Measurements from ENCODE around the gene SLC39A2.
"Not testable (repeated sequence)": the region's sequence is repeated elsewhere in the genome, so short reads cannot be mapped to it uniquely, and the experiment has no call there.

SLC39A2 gene

GRCh38 chr14:21036751-21037150, 37.7 kb downstream of the SLC39A2 start:
- H3K9me3 Mint-ChIP-seq, result no peaks in the 10 kb centered on the region
- no peak for DNase-seq

GRCh38 chr14:21037156-21037555, 38.1 kb downstream of the SLC39A2 start:
- DNase-seq, result no peak
- Mint-ChIP-seq H3K36me3 (ENCODE audit: low read depth) (no peaks in the 10 kb centered on the region), H3K9me3 (no peaks in the 10 kb centered on the region), H3K4me1 (peaks cover 54% of the 10 kb centered on the region), H3K27me3 (ENCODE audit: low read depth, poor library complexity) (peaks cover 19% of the 10 kb centered on the region), H3K27ac (no peak overlapping the region), H3K4me3 (no peak overlapping the region)
- no peak for TF ChIP-seq CTCF (IDR thresholded peaks at IDR 0.05)

More at GRCh38 chr14:21036751-21037150, 37.7 kb downstream of the SLC39A2 start:
- no peaks in the 10 kb centered on the region for H3K36me3 Mint-ChIP-seq (ENCODE audit: low read depth)
- H3K27me3 Mint-ChIP-seq (ENCODE audit: low read depth, poor library complexity), result peaks cover 19% of the 10 kb centered on the region
- H3K4me3 Mint-ChIP-seq, result no peak overlapping the region
- TF ChIP-seq CTCF (IDR thresholded peaks at IDR 0.05), result no peak
- peaks cover 56% of the 10 kb centered on the region for H3K4me1 Mint-ChIP-seq
- no peak overlapping the region for H3K27ac Mint-ChIP-seq

- peaks cover 61% of the 10 kb centered on the region for H3K4me1 Mint-ChIP-seq
- no peaks in the 10 kb centered on the region for H3K36me3 Mint-ChIP-seq (ENCODE audit: low read depth)
- no peaks in the 10 kb centered on the region for H3K9me3 Mint-ChIP-seq
- H3K4me3 Mint-ChIP-seq, result no peak overlapping the region
- no peak for TF ChIP-seq CTCF (IDR thresholded peaks at IDR 0.05)
- DNase-seq, result no peak
- peak overlapping the region; percentile 75 for H3K27ac Mint-ChIP-seq
- peaks cover 19% of the 10 kb centered on the region for H3K27me3 Mint-ChIP-seq (ENCODE audit: low read depth, poor library complexity)
Measured at GRCh38 chr14:21038441-21039422, 39.6 kb downstream of the SLC39A2 start.

GRCh38 chr14:21039585-21040369, 40.7 kb downstream of the SLC39A2 start:
- Mint-ChIP-seq H3K4me1 (peaks cover 71% of the 10 kb centered on the region), H3K9me3 (no peaks in the 10 kb centered on the region), H3K27me3 (ENCODE audit: low read depth, poor library complexity) (peaks cover 21% of the 10 kb centered on the region), H3K27ac (peak overlapping the region; percentile 75), H3K36me3 (ENCODE audit: low read depth) (no peaks in the 10 kb centered on the region), H3K4me3 (peak overlapping the region; percentile 33)
- peak; percentile 48 for TF ChIP-seq CTCF (IDR thresholded peaks at IDR 0.05)
- DNase-seq, result peak; percentile 30

- H3K4me1 Mint-ChIP-seq, result peaks cover 73% of the 10 kb centered on the region
- H3K4me3 Mint-ChIP-seq, result peak overlapping the region; percentile 33
- no peak overlapping the region for H3K27ac Mint-ChIP-seq
- no peaks in the 10 kb centered on the region for H3K9me3 Mint-ChIP-seq
- DNase-seq, result no peak
- TF ChIP-seq CTCF (IDR thresholded peaks at IDR 0.05), result no peak
- H3K36me3 Mint-ChIP-seq (ENCODE audit: low read depth), result no peaks in the 10 kb centered on the region
- peaks cover 21% of the 10 kb centered on the region for H3K27me3 Mint-ChIP-seq (ENCODE audit: low read depth, poor library complexity)
Measured at GRCh38 chr14:21040370-21040925, 41.4 kb downstream of the SLC39A2 start.

GRCh38 chr14:21040941-21041340, 41.8 kb downstream of the SLC39A2 start:
- not testable (repeated sequence) for H3K4me3 Mint-ChIP-seq; H3K36me3 Mint-ChIP-seq (ENCODE audit: low read depth); H3K9me3 Mint-ChIP-seq; H3K27ac Mint-ChIP-seq; DNase-seq
- Mint-ChIP-seq H3K27me3 (ENCODE audit: low read depth, poor library complexity) (peaks cover 21% of the 10 kb centered on the region), H3K4me1 (peaks cover 71% of the 10 kb centered on the region)

All from nephron progenitor cell (in vitro differentiated cells).